GM21786 (cell line): ENCODE results near the gene ZNF302.
"Not testable (repeated sequence)": the region's sequence is repeated elsewhere in the genome, so short reads cannot be mapped to it uniquely, and the experiment has no call there.

Experiments used
- ATAC-seq: cut with Tn5 transposase; IDR thresholded peaks from one replicate; pipeline ENCODE4 v1.9.1; 2021; ENCODE audit not compliant: unreplicated experiment

Gene ZNF302

GRCh38 chr19:34677386-34678084 is at the start of gene ZNF302:
ZNF302 (plus strand) TSS chr19:34677678; CDS start chr19:34678805, 1,127 bp downstream.
- peak; percentile 92 for ATAC-seq

GRCh38 chr19:34633802-34634201 is 43.7 kb upstream of the ZNF302 start:
- ATAC-seq, result no peak

- no peak for ATAC-seq
These were observed 37.9 kb upstream of the ZNF302 start for GRCh38 chr19:34639491-34640085.

- no peak for ATAC-seq
These were observed 35.2 kb upstream of the ZNF302 start for GRCh38 chr19:34642241-34642640.

- no peak for ATAC-seq
These were observed 32.5 kb upstream of the ZNF302 start for GRCh38 chr19:34644991-34645461.

- no peak for ATAC-seq
These were observed 31.9 kb upstream of the ZNF302 start for GRCh38 chr19:34645551-34645950.

GRCh38 chr19:34649886-34650543 is 27.5 kb upstream of the ZNF302 start:
- ATAC-seq, result no peak

GRCh38 chr19:34651747-34652146 is 25.7 kb upstream of the ZNF302 start:
- no peak for ATAC-seq

GRCh38 chr19:34654796-34655195 is 22.7 kb upstream of the ZNF302 start:
- ATAC-seq, result no peak

GRCh38 chr19:34655651-34656050 is 21.8 kb upstream of the ZNF302 start:
- no peak for ATAC-seq

- ATAC-seq, result no peak
These were observed 16.1 kb upstream of the ZNF302 start for GRCh38 chr19:34661357-34661756.

- ATAC-seq, result no peak
These were observed 14.6 kb upstream of the ZNF302 start for GRCh38 chr19:34662919-34663318.

- no peak for ATAC-seq
These were observed 13.3 kb upstream of the ZNF302 start for GRCh38 chr19:34664168-34664567.

- ATAC-seq, result no peak
These were observed 12.6 kb upstream of the ZNF302 start for GRCh38 chr19:34664870-34665269.

- not testable (repeated sequence) for ATAC-seq
These were observed 12.2 kb upstream of the ZNF302 start for GRCh38 chr19:34665275-34665674.

- no peak for ATAC-seq
These were observed 11.1 kb upstream of the ZNF302 start for GRCh38 chr19:34666200-34666957.

GRCh38 chr19:34666958-34667265 is 10.6 kb upstream of the ZNF302 start:
- ATAC-seq, result no peak

- no peak for ATAC-seq
These were observed 10.0 kb upstream of the ZNF302 start for GRCh38 chr19:34667349-34668076.

GRCh38 chr19:34668077-34668689 is 9.3 kb upstream of the ZNF302 start:
- ATAC-seq, result not testable (repeated sequence)

GRCh38 chr19:34668690-34669089 is 8.8 kb upstream of the ZNF302 start:
- ATAC-seq, result not testable (repeated sequence)
